GM12878 (cell line): Measurements from ENCODE around the gene CNPY1. TPM values are rescaled to one million over a fixed set of nuclear protein-coding genes. Genes with fewer than 3 reads are reported as not detected.
A peak's percentile ranks its signal among the peaks of the same experiment; 100 is the strongest.

ENCODE experiments used
- ATAC-seq: fragments of 200-7000 bp; cut with Tn5 transposase; 3 replicates; pipeline ENCODE4 v1.9.1; 2020; ENCODE audit warnings: mild to moderate bottlenecking, moderate library complexity
- BruUV-seq: library from RNA; stranded (reverse); fragments of 400-500 nt; replicated peaks from 2 replicates; lab custom pipeline; 2021; lab: Mats Ljungman, UMichigan
- CTCF ChIA-PET: fragments of 300-600 bp; sonication (Branson Sonifier 250); formaldehyde crosslinking; extraction: SDS; loops from one replicate; lab custom pipeline; 2021; ENCODE audit warnings: inconsistent platforms; lab: Yijun Ruan, JAX
- POLR2A ChIA-PET: fragments of 350-600 bp; formaldehyde crosslinking; extraction: SDS; loops from one replicate; lab custom pipeline; 2021; ENCODE audit warnings: inconsistent platforms; lab: Charles Lee
- RAD21 ChIA-PET: fragments of 300-600 bp; sonication (Branson Sonifier 250); formaldehyde crosslinking; loops from one replicate; lab custom pipeline; 2023; ENCODE audit warnings: antibody characterized with exemption; ENCODE audit not compliant: unreplicated experiment; lab: Charles Lee
- SMC1A ChIA-PET: fragments of 300-600 bp; sonication (Branson Sonifier 250); formaldehyde crosslinking; loops from one replicate; lab custom pipeline; 2023; ENCODE audit not compliant: unreplicated experiment, uncharacterized antibody; lab: Charles Lee
- DNase-seq: peaks from one replicate; pipeline ENCODE4 v3.0.0-alpha.2; 2011; ENCODE audit warnings: low read depth, low spot score
- FAIRE-seq: peaks from 3 replicates; lab custom pipeline; 2011; peaks lifted over from hg19 to GRCh38; lab: Jason Lieb, UNC
- H2AFZ ChIP-seq: 2 replicates; pipeline ENCODE4 v1.6.0; 2011; ENCODE audit warnings: low read depth, low read length, control low read depth; ENCODE audit not compliant: control insufficient read depth
- H3K27ac ChIP-seq: 2 replicates; pipeline ENCODE4 v1.5.1; 2011; ENCODE audit warnings: control low read depth; ENCODE audit not compliant: control insufficient read depth, insufficient read depth
- H3K27me3 ChIP-seq, 2 experiments: replicated peaks in 1 of 2; 2 replicates each; pipeline versions ENCODE4 v1.6.0 to v1.6.1; 2011; ENCODE audit warnings: low read length in 1 of 2; ENCODE audit not compliant: control insufficient read depth in 2 of 2, insufficient read depth in 2 of 2
- H3K36me3 ChIP-seq, 2 experiments: 2 replicates each; pipeline ENCODE4 v1.5.1; 2011; ENCODE audit warnings: low read length in 1 of 2; ENCODE audit not compliant: control insufficient read depth in 2 of 2, insufficient read depth in 2 of 2
- H3K4me1 ChIP-seq: 2 replicates; pipeline ENCODE4 v1.6.1; 2011; ENCODE audit warnings: mild to moderate bottlenecking, low read length, moderate library complexity, mixed read lengths; ENCODE audit not compliant: control insufficient read depth, insufficient read depth
- H3K4me2 ChIP-seq: 2 replicates; pipeline ENCODE4 v1.6.0; 2011; ENCODE audit warnings: control low read depth; ENCODE audit not compliant: control insufficient read depth, insufficient read depth
- H3K4me3 ChIP-seq: fragments of 200-600 bp; sonication (generic); 2 replicates; pipeline ENCODE4 v1.5.1; 2016
- H3K79me2 ChIP-seq: 2 replicates; pipeline ENCODE4 v1.6.0; 2011; ENCODE audit warnings: low read length; ENCODE audit not compliant: control insufficient read depth, insufficient read depth
- H3K9ac ChIP-seq: 2 replicates; pipeline ENCODE4 v1.8.0; 2011; ENCODE audit warnings: low read length, control low read depth, mixed read lengths; ENCODE audit not compliant: control insufficient read depth, insufficient read depth
- H3K9me3 ChIP-seq: replicated peaks from 3 replicates; pipeline ENCODE4 v1.5.1; 2011; ENCODE audit warnings: mild to moderate bottlenecking, low read length; ENCODE audit not compliant: control insufficient read depth, insufficient read depth
- H4K20me1 ChIP-seq: 2 replicates; pipeline ENCODE4 v1.6.0; 2011; ENCODE audit not compliant: control insufficient read depth, insufficient read depth
- BRCA1 ChIP-seq: IDR thresholded peaks from 2 replicates; pipeline ENCODE4 v1.6.1; 2011; ENCODE audit warnings: low read depth, low read length, improper control_type of control experiment
- CTCF ChIP-seq, 3 experiments: IDR thresholded peaks in 2 of 3; conservative IDR thresholded peaks in 1 of 3; 2 replicates each; pipeline ENCODE4 v1.5.1; 2011; ENCODE audit warnings: low read depth in 3 of 3, low read length in 3 of 3, mild to moderate bottlenecking in 3 of 3, control low read depth in 2 of 3, moderate library complexity in 2 of 3, inconsistent platforms in 1 of 3, mixed read lengths in 1 of 3; ENCODE audit not compliant: control insufficient read depth in 2 of 3, insufficient read depth in 1 of 3; ENCODE audit errors: extremely low read depth in 1 of 3
- ELK1 ChIP-seq: IDR thresholded peaks from 2 replicates; pipeline ENCODE4 v1.6.1; 2012; ENCODE audit warnings: low read depth, low read length, improper control_type of control experiment
- IKZF1 ChIP-seq: fragments of 450-650 bp; conservative IDR thresholded peaks from 2 replicates; pipeline ENCODE4 v1.6.1; 2017; ENCODE audit warnings: antibody characterized with exemption, mild to moderate bottlenecking
- IKZF2 ChIP-seq, 2 experiments: fragments of 450-650 bp; IDR thresholded peaks; 2 replicates each; pipeline ENCODE4 v1.6.1; 2017; ENCODE audit warnings: mild to moderate bottlenecking in 2 of 2, moderate library complexity in 2 of 2
- NFYA ChIP-seq: IDR thresholded peaks from 2 replicates; pipeline ENCODE4 v1.6.1; 2011; ENCODE audit warnings: low read depth, mild to moderate bottlenecking, low read length, improper control_type of control experiment, borderline replicate concordance
- NRF1 ChIP-seq: conservative IDR thresholded peaks from 2 replicates; pipeline ENCODE4 v1.6.1; 2011; ENCODE audit warnings: mild to moderate bottlenecking, low read depth, low read length, improper control_type of control experiment
- SIN3A ChIP-seq: IDR thresholded peaks from 2 replicates; pipeline ENCODE4 v1.6.1; 2012; ENCODE audit warnings: low read depth, low read length, improper control_type of control experiment
- STAT3 ChIP-seq: IDR thresholded peaks from 2 replicates; pipeline ENCODE4 v1.6.1; 2011; ENCODE audit warnings: low read depth, low read length, improper control_type of control experiment
- WGBS: methylation state at CpG from one replicate; pipeline ENCODE4 v1.1.6; 2016; ENCODE audit warnings: low lambda C conversion rate; ENCODE audit not compliant: insufficient replicate concordance, insufficient coverage; ENCODE audit errors: missing lambda C conversion rate; 5-methylcytosine and 5-hydroxymethylcytosine counted together
- in situ Hi-C: fragments of 300-500 bp; cut with MboI; formaldehyde crosslinking; loops from 9 replicates; pipeline ENCODE4 v1.14.3; 2018; ENCODE audit warnings: mixed read lengths
- intact Hi-C: fragments of 100-400 bp; cut with micrococcal nuclease; formaldehyde crosslinking; loops from one replicate; pipeline ENCODE4 v1.14.2; 2022; ENCODE audit not compliant: unreplicated experiment
- polyA plus RNA-seq, 11 experiments: library from polyadenylated mRNA; depleted of rRNA in 4 of 11; unstranded in 6 of 11; stranded (reverse) in 5 of 11; fragments of >200 nt; fragmentation: Nextera tagmentation in 4 of 11; fragmentation: Illumina TruSeq in 1 of 11; extraction: Ambion mirVana in 4 of 11; extraction: Trizol in 1 of 11; gene quantifications; 1 replicate in 1 of 11; 2 replicates in 10 of 11; pipeline versions ENCODE4 v1.2.1 to v1.2.3, GENCODE V29; 2011 to 2016; ENCODE audit warnings: inconsistent platforms in 2 of 11, missing spikeins in 2 of 11, low read depth in 1 of 11
- total RNA-seq, 4 experiments: library from RNA; depleted of rRNA in 3 of 4; stranded (reverse); fragments of >200 nt in 3 of 4; fragmentation: Illumina TruSeq in 1 of 4; extraction: Trizol in 1 of 4; gene quantifications; 2 replicates each; pipeline versions ENCODE4 v1.2.1 to v1.2.3, GENCODE V29; 2013 to 2021

The CNPY1 gene
- total and polyA plus RNA-seq, 10 of the 15 experiments (the other 5 are each of a cell fraction or from before 2014, with no cell fraction given) = not detected

- TF ChIP-seq CTCF (IDR thresholded peaks at IDR 0.05 in 2 of 3, conservative IDR thresholded peaks at IDR 0.05 in 1 of 3; ENCODE audit: control insufficient read depth in 2 of 3, extremely low read depth in 1 of 3, insufficient read depth in 1 of 3, low read depth in 3 of 3, low read length in 3 of 3) (no peak), SIN3A (no peak), NFYA (no peak), NRF1 (no peak)
Measured at GRCh38 chr7:155547161-155547791, 917 bp upstream of the CNPY1 start (continued).

- RAD21 ChIA-PET = no interaction called here
- intact Hi-C loops (no loop called here), in situ Hi-C loops (no loop called here)
- H3K4me2 ChIP-seq = no peak overlapping the region
- no peak overlapping the region for H2AFZ ChIP-seq
- no peaks in the 10 kb centered on the region for H3K9me3 ChIP-seq
- SMC1A ChIA-PET = interaction anchor here (1.2 kb wide), 1 partner anchor 53 kb away, joined by 4 read pairs; no protein-coding TSS in a partner anchor
- DNase-seq = no peak
- CTCF ChIA-PET = no interaction called here
- H3K9ac ChIP-seq = no peak overlapping the region
- no peaks in the 10 kb centered on the region for H3K79me2 ChIP-seq
- no peak for ATAC-seq
- no peaks in the 10 kb centered on the region for H4K20me1 ChIP-seq
- H3K4me3 ChIP-seq = no peak overlapping the region
- H3K36me3 ChIP-seq = no peaks in the 10 kb centered on the region
- POLR2A ChIA-PET = no interaction called here
- H3K27ac ChIP-seq = no peak overlapping the region
- H3K27me3 ChIP-seq = peaks cover 1 to 3% of the 10 kb centered on the region in 2 experiments; a peak in 3 of 4 replicates
- H3K4me1 ChIP-seq = no peaks in the 10 kb centered on the region
- WGBS = 62% methylated on average over 9 of the region's 9 CpGs
- TF ChIP-seq STAT3 (no peak), BRCA1 (no peak), IKZF1 (no peak), CTCF (IDR thresholded peaks at IDR 0.05 in 2 of 3, conservative IDR thresholded peaks at IDR 0.05 in 1 of 3; ENCODE audit: control insufficient read depth in 2 of 3, extremely low read depth in 1 of 3, insufficient read depth in 1 of 3, low read depth in 3 of 3, low read length in 3 of 3) (peak in 2 of 3 experiments; percentile 17 to 28; a peak in 3 of 6 replicates), IKZF2 (IDR thresholded peaks at IDR 0.05) (no peak), ELK1 (no peak)
- no peak for FAIRE-seq
- BruUV-seq = no TSS peak
Measured at GRCh38 chr7:155545348-155545747, 1.0 kb downstream of the CNPY1 start.
